LNCaP clone FGC (cell line): ENCODE results near the gene PAK6.

Experiments
- DNase-seq: peaks from one replicate; pipeline ENCODE4 v3.0.0-alpha.2; 2011; ENCODE audit warnings: low read depth
- H3K4me3 ChIP-seq: 2 replicates; pipeline ENCODE4 v1.5.1; 2011; ENCODE audit warnings: mild to moderate bottlenecking, low read depth, low read length, control low read depth
- CTCF ChIP-seq: IDR thresholded peaks from 2 replicates; pipeline ENCODE4 v1.5.1; 2012; ENCODE audit warnings: mild to moderate bottlenecking; ENCODE audit not compliant: control insufficient read depth, insufficient read depth; ENCODE audit errors: extremely low read depth

PAK6 gene

GRCh38 chr15:40296561-40297230, 57.8 kb downstream of the PAK6 start:
- DNase-seq: no peak

GRCh38 chr15:40297356-40297755, 58.5 kb downstream of the PAK6 start:
- H3K4me3 ChIP-seq: no peak overlapping the region
- no peak for TF ChIP-seq CTCF
- no peak for DNase-seq

More at GRCh38 chr15:40296561-40297230, 57.8 kb downstream of the PAK6 start:
- H3K4me3 ChIP-seq: no peak overlapping the region
- no peak for TF ChIP-seq CTCF

DNA sequence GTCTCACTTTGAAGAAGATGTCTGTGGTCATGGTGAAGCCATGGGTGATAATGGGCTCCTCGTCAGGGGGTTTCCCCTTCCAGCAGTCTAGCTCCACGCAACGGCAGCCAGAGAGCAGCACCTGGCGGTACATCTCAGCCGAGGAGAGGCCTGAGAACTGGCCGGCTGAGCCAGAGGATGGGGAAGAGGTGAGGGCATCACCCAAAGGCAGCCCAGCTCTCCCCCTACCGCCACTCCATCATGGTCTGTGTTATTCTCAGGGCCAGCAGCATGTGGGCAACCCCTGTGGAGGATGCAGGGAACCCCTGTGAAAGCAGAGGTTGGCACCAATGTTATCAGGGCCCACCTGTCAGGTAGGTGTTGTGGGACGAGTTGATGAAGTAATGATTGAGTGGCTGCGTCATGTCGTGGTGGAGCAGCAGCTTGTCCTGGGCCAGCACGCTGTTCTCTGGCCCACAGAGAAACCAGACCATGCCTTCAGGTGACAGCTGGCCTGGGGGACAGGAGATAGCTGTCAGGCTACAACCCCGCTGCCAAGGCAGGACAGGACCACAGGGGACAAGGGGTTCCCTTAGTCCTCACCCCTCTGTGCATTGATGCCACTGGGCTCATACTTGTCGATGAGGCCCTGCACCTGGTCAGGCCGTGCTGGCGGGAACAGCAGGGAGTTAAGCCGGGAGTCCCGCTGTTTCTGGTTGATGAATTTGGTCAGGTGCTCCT, 59.5 kb downstream of the PAK6 start:
- TF ChIP-seq CTCF: no peak
- no peak overlapping the region for H3K4me3 ChIP-seq
- no peak for DNase-seq

- no peak for DNase-seq
- no peak for TF ChIP-seq CTCF
- no peak overlapping the region for H3K4me3 ChIP-seq
Observed at GRCh38 chr15:40300367-40300766, 61.5 kb downstream of the PAK6 start.

DNA sequence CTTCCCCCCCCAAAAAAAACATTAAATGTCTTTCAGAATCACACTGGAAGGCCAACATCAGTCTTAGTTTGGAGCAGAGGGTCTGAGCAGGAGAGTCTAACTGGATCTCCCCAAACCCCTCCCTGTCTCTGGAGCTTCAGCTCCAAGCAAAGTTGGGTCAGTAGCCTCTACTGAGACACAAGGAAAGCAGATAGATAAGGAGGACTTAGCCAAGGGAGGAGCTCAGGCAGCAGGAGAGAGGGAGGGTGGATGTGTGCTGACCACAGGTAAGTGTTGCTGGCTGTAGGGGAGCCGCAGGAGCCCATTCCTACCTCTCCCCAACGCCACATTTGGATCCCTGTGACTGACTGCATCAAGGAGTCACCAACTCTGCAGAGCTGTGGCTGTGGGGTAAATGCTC, 61.9 kb downstream of the PAK6 start:
- DNase-seq: no peak
- no peak for TF ChIP-seq CTCF
- H3K4me3 ChIP-seq: no peak overlapping the region

- no peak for TF ChIP-seq CTCF
- no peak for DNase-seq
- H3K4me3 ChIP-seq: no peak overlapping the region
Observed at GRCh38 chr15:40301467-40302179, 62.8 kb downstream of the PAK6 start.
